ENCODE data around the gene TMEM121B. TPM values are rescaled to one million over a fixed set of nuclear protein-coding genes. Genes with fewer than 3 reads are reported as not detected.
A peak's percentile ranks its signal among the peaks of the same experiment; 100 is the strongest.

Gene TMEM121B
- total and polyA plus RNA-seq, 2 donors (not counting 1 experiment from before 2014, with no cell fraction given): 0.12 TPM; not detected in 1

DNA sequence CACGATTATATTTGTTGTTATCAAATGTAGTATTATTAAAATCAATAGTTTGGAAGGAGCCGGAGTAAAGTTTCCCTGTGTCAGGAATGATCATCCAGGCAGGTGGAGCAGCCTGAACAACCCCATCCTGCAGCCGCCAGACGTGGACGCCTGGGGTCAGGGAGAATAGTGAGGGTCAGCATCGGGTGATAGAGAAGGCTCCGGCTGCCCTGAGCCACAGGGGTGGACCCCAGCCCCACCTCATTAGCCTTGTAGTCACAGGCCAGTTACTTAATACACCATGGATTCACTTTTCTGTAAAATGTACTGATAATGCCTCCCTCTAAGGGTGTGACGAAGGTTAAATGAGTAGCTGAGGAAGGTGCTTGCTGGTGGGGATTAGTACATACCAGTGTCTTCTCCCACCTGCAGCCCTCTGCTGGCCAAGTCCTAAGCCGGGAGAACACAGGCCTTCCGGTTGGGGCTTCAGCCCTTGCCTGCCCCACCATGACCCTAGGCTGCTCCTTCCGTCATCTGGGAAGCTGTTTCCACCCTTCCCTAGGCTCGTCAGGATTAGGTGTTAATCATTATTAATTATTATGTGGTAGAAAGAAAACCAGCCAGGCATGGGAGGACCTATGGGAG lies 14.9 kb downstream of the TMEM121B start:
- peak overlapping the region; percentile 42 for H3K4me2 ChIP-seq (replicated peaks; ENCODE audit: low read depth, low read length, poor library complexity, severe bottlenecking)
- no peaks in the 10 kb centered on the region for H3K79me2 ChIP-seq (ENCODE audit: control insufficient read depth, insufficient read depth, low read length)
- H3K27ac ChIP-seq (ENCODE audit: low read length in 2 of 2): no peak overlapping the region
- H4K20me1 ChIP-seq (ENCODE audit: control insufficient read depth, insufficient read depth, low read length, poor library complexity, severe bottlenecking): peaks cover 4% of the 10 kb centered on the region
- intact Hi-C loops (cut with micrococcal nuclease): no loop called here
- no peak overlapping the region for H3K9ac ChIP-seq (ENCODE audit: low read length)
- CTCF ChIA-PET: interaction anchor here (1.8 kb wide), 1 partner anchor 396 kb away, joined by 6 read pairs; no protein-coding TSS in a partner anchor
- peak overlapping the region in 1 of 5 experiments; percentile 44 for H3K4me3 ChIP-seq (ENCODE audit: control extremely low read depth in 1 of 5, extremely low read depth in 1 of 5, insufficient read depth in 1 of 5, low read depth in 2 of 5, low read length in 4 of 5)
- DNase-seq (no peak), ATAC-seq (ENCODE audit: low read depth) (no peak)
- no peak overlapping the region for H2AFZ ChIP-seq (ENCODE audit: insufficient read depth, low read depth, low read length, poor library complexity, severe bottlenecking)
- Mint-ChIP-seq H3K9me3 (ENCODE audit: insufficient read depth) (no peaks in the 10 kb centered on the region), H3K4me3 (no peak overlapping the region), H3K27ac (no peak overlapping the region), H3K27me3 (no peaks in the 10 kb centered on the region), H3K4me1 (peaks cover 6% of the 10 kb centered on the region)
- peaks cover 1 to 73% of the 10 kb centered on the region in 2 experiments for H3K36me3 ChIP-seq (replicated peaks in 1 of 2; ENCODE audit: control extremely low read depth in 1 of 2, control insufficient read depth in 1 of 2, extremely low read depth in 1 of 2, insufficient read depth in 2 of 2, low read length in 1 of 2)
- no peak for TF ChIP-seq EZH2 (IDR thresholded peaks at IDR 0.05; ENCODE audit: borderline replicate concordance, insufficient read depth, low read depth, low read length, poor library complexity, severe bottlenecking)
- TF ChIP-seq CTCF (IDR thresholded peaks at IDR 0.05): no peak
- 86% methylated on average over 7 of the region's 12 CpGs for WGBS (ENCODE audit: insufficient coverage)
- POLR2A ChIA-PET: no interaction called here
- no peaks in the 10 kb centered on the region for H3K9me3 ChIP-seq (ENCODE audit: control extremely low read depth in 1 of 3, control insufficient read depth in 2 of 3, insufficient read depth in 1 of 3, low read length in 2 of 3)
- H3K27me3 ChIP-seq (replicated peaks in 1 of 4; ENCODE audit: control extremely low read depth in 1 of 4, control insufficient read depth in 3 of 4, insufficient read depth in 4 of 4, low read length in 3 of 4): no peaks in the 10 kb centered on the region
- peaks cover 0 to 11% of the 10 kb centered on the region in 2 donors for H3K4me1 ChIP-seq (ENCODE audit: control insufficient read depth in 2 of 2, insufficient read depth in 2 of 2, low read length in 2 of 2)
